ENCODE results near the gene AUTS2. TPM values are rescaled to one million over a fixed set of nuclear protein-coding genes. Genes with fewer than 3 reads are reported as not detected.
A peak's percentile ranks its signal among the peaks of the same experiment; 100 is the strongest.

The AUTS2 gene
- total and polyA plus RNA-seq, 4 donors: 4.9 to 24.4 (median 7.0) TPM

- WGBS: 97% methylated on average over 1 of the region's 1 CpG
- H3K4me1 ChIP-seq (ENCODE audit: control insufficient read depth in 4 of 4, insufficient read depth in 4 of 4, low read length in 3 of 4): peaks cover 0 to 7% (median 4%) of the 10 kb centered on the region in 4 donors
- no peaks in the 10 kb centered on the region for H3K27me3 ChIP-seq (ENCODE audit: control insufficient read depth in 4 of 4, insufficient read depth in 4 of 4, low read length in 3 of 4)
- no peaks in the 10 kb centered on the region for H3K9me3 ChIP-seq (ENCODE audit: control insufficient read depth in 4 of 4, low read length in 3 of 4)
- TF ChIP-seq GABPA (IDR thresholded peaks at IDR 0.05 in 1 of 2, conservative IDR thresholded peaks at IDR 0.05 in 1 of 2) (no peak), SP1 (IDR thresholded peaks at IDR 0.05) (no peak), MAX (IDR thresholded peaks at IDR 0.05) (no peak), RAD21 (IDR thresholded peaks at IDR 0.05) (no peak)
- DNase-seq (ENCODE audit: low spot score): no peak
- no peak overlapping the region for H3K9ac ChIP-seq (ENCODE audit: low read depth in 1 of 2, low read length in 2 of 2)
- no peaks in the 10 kb centered on the region for H3K36me3 ChIP-seq (ENCODE audit: control insufficient read depth in 4 of 4, insufficient read depth in 3 of 4, low read depth in 1 of 4, low read length in 3 of 4)
- no peak overlapping the region for H3K27ac ChIP-seq (ENCODE audit: low read depth in 1 of 2, low read length in 2 of 2)
- H3K4me3 ChIP-seq (ENCODE audit: low read depth in 1 of 3, low read length in 3 of 3): no peak overlapping the region
These were observed 861.3 kb downstream of the AUTS2 start for GRCh38 chr7:70459546-70459945.

- H3K4me1 ChIP-seq (ENCODE audit: control insufficient read depth in 4 of 4, insufficient read depth in 4 of 4, low read length in 3 of 4): peaks cover 0 to 7% (median 4%) of the 10 kb centered on the region in 4 donors
- H3K36me3 ChIP-seq (ENCODE audit: control insufficient read depth in 4 of 4, insufficient read depth in 3 of 4, low read depth in 1 of 4, low read length in 3 of 4): no peaks in the 10 kb centered on the region
- 97% methylated on average over 10 of the region's 10 CpGs for WGBS
- no peak overlapping the region for H3K4me3 ChIP-seq (ENCODE audit: low read depth in 1 of 3, low read length in 3 of 3)
- no peak overlapping the region for H3K27ac ChIP-seq (ENCODE audit: low read depth in 1 of 2, low read length in 2 of 2)
- no peak overlapping the region for H3K9ac ChIP-seq (ENCODE audit: low read depth in 1 of 2, low read length in 2 of 2)
- TF ChIP-seq TAF1 (conservative IDR thresholded peaks at IDR 0.05) (no peak), HNF4A (conservative IDR thresholded peaks at IDR 0.05) (no peak), GABPA (IDR thresholded peaks at IDR 0.05 in 1 of 2, conservative IDR thresholded peaks at IDR 0.05 in 1 of 2) (no peak), SP1 (IDR thresholded peaks at IDR 0.05) (no peak), RAD21 (IDR thresholded peaks at IDR 0.05) (no peak), YY1 (IDR thresholded peaks at IDR 0.05) (no peak), JUND (IDR thresholded peaks at IDR 0.05) (no peak)
- no peak for DNase-seq (ENCODE audit: low spot score)
- H3K27me3 ChIP-seq (ENCODE audit: control insufficient read depth in 4 of 4, insufficient read depth in 4 of 4, low read length in 3 of 4): no peaks in the 10 kb centered on the region
- no peaks in the 10 kb centered on the region for H3K9me3 ChIP-seq (ENCODE audit: control insufficient read depth in 4 of 4, low read length in 3 of 4)
These were observed 861.8 kb downstream of the AUTS2 start for GRCh38 chr7:70460071-70460470.

GRCh38 chr7:70460562-70460961 is 862.3 kb downstream of the AUTS2 start:
- no peak overlapping the region for H3K9ac ChIP-seq (ENCODE audit: low read depth in 1 of 2, low read length in 2 of 2)
- H3K4me1 ChIP-seq (ENCODE audit: control insufficient read depth in 4 of 4, insufficient read depth in 4 of 4, low read length in 3 of 4): peaks cover 0 to 7% (median 4%) of the 10 kb centered on the region in 4 donors
- no peaks in the 10 kb centered on the region for H3K9me3 ChIP-seq (ENCODE audit: control insufficient read depth in 4 of 4, low read length in 3 of 4)
- no peaks in the 10 kb centered on the region for H3K36me3 ChIP-seq (ENCODE audit: control insufficient read depth in 4 of 4, insufficient read depth in 3 of 4, low read depth in 1 of 4, low read length in 3 of 4)
- no peak for TF ChIP-seq HNF4G (IDR thresholded peaks at IDR 0.05)
- H3K27me3 ChIP-seq (ENCODE audit: control insufficient read depth in 4 of 4, insufficient read depth in 4 of 4, low read length in 3 of 4): no peaks in the 10 kb centered on the region
- no peak overlapping the region for H3K27ac ChIP-seq (ENCODE audit: low read depth in 1 of 2, low read length in 2 of 2)
- WGBS: 93% methylated on average over 6 of the region's 6 CpGs
- DNase-seq (ENCODE audit: low spot score): no peak
- no peak overlapping the region for H3K4me3 ChIP-seq (ENCODE audit: low read depth in 1 of 3, low read length in 3 of 3)

- peaks cover 0 to 7% (median 4%) of the 10 kb centered on the region in 4 donors for H3K4me1 ChIP-seq (ENCODE audit: control insufficient read depth in 4 of 4, insufficient read depth in 4 of 4, low read length in 3 of 4)
- WGBS: 60% methylated on average over 5 of the region's 5 CpGs
- H3K27ac ChIP-seq (ENCODE audit: low read depth in 1 of 2, low read length in 2 of 2): no peak overlapping the region
- no peak overlapping the region for H3K4me3 ChIP-seq (ENCODE audit: low read depth in 1 of 3, low read length in 3 of 3)
- no peak for DNase-seq (ENCODE audit: low spot score)
- no peaks in the 10 kb centered on the region for H3K36me3 ChIP-seq (ENCODE audit: control insufficient read depth in 4 of 4, insufficient read depth in 3 of 4, low read depth in 1 of 4, low read length in 3 of 4)
- TF ChIP-seq HNF4G (IDR thresholded peaks at IDR 0.05) (peak; percentile 9), SP1 (IDR thresholded peaks at IDR 0.05) (no peak), HNF4A (conservative IDR thresholded peaks at IDR 0.05) (peak in 1 of 2 donors; percentile 20)
- no peak overlapping the region for H3K9ac ChIP-seq (ENCODE audit: low read depth in 1 of 2, low read length in 2 of 2)
- H3K9me3 ChIP-seq (ENCODE audit: control insufficient read depth in 4 of 4, low read length in 3 of 4): no peaks in the 10 kb centered on the region
- no peaks in the 10 kb centered on the region for H3K27me3 ChIP-seq (ENCODE audit: control insufficient read depth in 4 of 4, insufficient read depth in 4 of 4, low read length in 3 of 4)
These were observed 865.2 kb downstream of the AUTS2 start for GRCh38 chr7:70463352-70463938.
